KOPT-K1 (cell line): ENCODE data around the gene PLG.
"Not testable (repeated sequence)": the region's sequence is repeated elsewhere in the genome, so short reads cannot be mapped to it uniquely, and the experiment has no call there.

Experiments
- H3K27ac ChIP-seq: fragments of 200-600 bp; sonication (generic); 2 replicates; pipeline ENCODE4 v1.5.1; 2016; ENCODE audit warnings: antibody characterized with exemption, mild to moderate bottlenecking, low read depth, low read length; ENCODE audit not compliant: poor library complexity, severe bottlenecking
- H3K36me3 ChIP-seq: fragments of 200-600 bp; sonication (generic); 2 replicates; pipeline ENCODE4 v1.5.1; 2017; ENCODE audit warnings: antibody characterized with exemption, mild to moderate bottlenecking, low read length, moderate library complexity; ENCODE audit not compliant: insufficient read depth
- H3K9me3 ChIP-seq: fragments of 200-600 bp; sonication (generic); 2 replicates; pipeline ENCODE4 v1.5.1; 2017; ENCODE audit warnings: antibody characterized with exemption, low read length, mild to moderate bottlenecking; ENCODE audit not compliant: insufficient read depth, poor library complexity, severe bottlenecking

The PLG gene

GRCh38 chr6:160741012-160741411 lies 39.0 kb downstream of the PLG start:
- H3K36me3 ChIP-seq, H3K9me3 ChIP-seq, H3K27ac ChIP-seq: not testable (repeated sequence)

GRCh38 chr6:160742090-160742489 lies 40.0 kb downstream of the PLG start:
- Histone ChIP-seq H3K27ac (no peak overlapping the region), H3K36me3 (no peaks in the 10 kb centered on the region), H3K9me3 (no peaks in the 10 kb centered on the region)

GRCh38 chr6:160750276-160750689 lies 48.2 kb downstream of the PLG start:
- no peaks in the 10 kb centered on the region for H3K36me3 ChIP-seq
- H3K27ac ChIP-seq: no peak overlapping the region
- H3K9me3 ChIP-seq: no peaks in the 10 kb centered on the region

GRCh38 chr6:160753211-160753610 lies 51.2 kb downstream of the PLG start:
- not testable (repeated sequence) for H3K27ac ChIP-seq, H3K9me3 ChIP-seq, H3K36me3 ChIP-seq

- H3K27ac ChIP-seq: no peak overlapping the region
- no peaks in the 10 kb centered on the region for H3K9me3 ChIP-seq
- no peaks in the 10 kb centered on the region for H3K36me3 ChIP-seq
Measured at GRCh38 chr6:160755165-160755564, 53.1 kb downstream of the PLG start.

GRCh38 chr6:160756021-160756420 lies 54.0 kb downstream of the PLG start:
- H3K27ac ChIP-seq: no peak overlapping the region
- no peaks in the 10 kb centered on the region for H3K36me3 ChIP-seq
- no peaks in the 10 kb centered on the region for H3K9me3 ChIP-seq

- Histone ChIP-seq H3K27ac (no peak overlapping the region), H3K36me3 (no peaks in the 10 kb centered on the region), H3K9me3 (no peaks in the 10 kb centered on the region)
Measured at GRCh38 chr6:160756871-160757270, 54.8 kb downstream of the PLG start.

GRCh38 chr6:160764847-160765246 lies 62.8 kb downstream of the PLG start:
- Histone ChIP-seq H3K9me3 (no peaks in the 10 kb centered on the region), H3K36me3 (no peaks in the 10 kb centered on the region), H3K27ac (no peak overlapping the region)

GRCh38 chr6:160765412-160765811 lies 63.4 kb downstream of the PLG start:
- H3K36me3 ChIP-seq: no peaks in the 10 kb centered on the region
- no peaks in the 10 kb centered on the region for H3K9me3 ChIP-seq
- H3K27ac ChIP-seq: no peak overlapping the region

- Histone ChIP-seq H3K9me3 (no peaks in the 10 kb centered on the region), H3K27ac (no peak overlapping the region), H3K36me3 (no peaks in the 10 kb centered on the region)
Measured at GRCh38 chr6:160766657-160766988, 64.6 kb downstream of the PLG start.

GRCh38 chr6:160766989-160767646 lies 65.1 kb downstream of the PLG start:
- no peaks in the 10 kb centered on the region for H3K9me3 ChIP-seq
- H3K27ac ChIP-seq: no peak overlapping the region
- no peaks in the 10 kb centered on the region for H3K36me3 ChIP-seq

GRCh38 chr6:160767647-160768019 lies 65.6 kb downstream of the PLG start:
- no peak overlapping the region for H3K27ac ChIP-seq
- no peaks in the 10 kb centered on the region for H3K36me3 ChIP-seq
- no peaks in the 10 kb centered on the region for H3K9me3 ChIP-seq

- Histone ChIP-seq H3K9me3 (no peaks in the 10 kb centered on the region), H3K36me3 (no peaks in the 10 kb centered on the region), H3K27ac (no peak overlapping the region)
Measured at GRCh38 chr6:160768101-160768500, 66.1 kb downstream of the PLG start.

- Histone ChIP-seq H3K27ac (no peak overlapping the region), H3K9me3 (no peaks in the 10 kb centered on the region), H3K36me3 (no peaks in the 10 kb centered on the region)
Measured at GRCh38 chr6:160774399-160774798, 72.4 kb downstream of the PLG start.

- Histone ChIP-seq H3K27ac (no peak overlapping the region), H3K9me3 (no peaks in the 10 kb centered on the region), H3K36me3 (no peaks in the 10 kb centered on the region)
Measured at GRCh38 chr6:160775792-160776580, 73.9 kb downstream of the PLG start.

GRCh38 chr6:160779095-160779494 lies 77.1 kb downstream of the PLG start:
- H3K9me3 ChIP-seq, H3K27ac ChIP-seq, H3K36me3 ChIP-seq: not testable (repeated sequence)
